Muscle of leg (tissue), 11 donors: Measurements from ENCODE around the gene ITGAD. TPM values are rescaled to one million over a fixed set of nuclear protein-coding genes. Genes with fewer than 3 reads are reported as not detected.

Source experiments
- DNase-seq: peaks from one replicate; pipeline ENCODE4 v3.0.0; 2013
- H3K27ac ChIP-seq: one replicate; pipeline ENCODE4 v1.5.1; 2013; ENCODE audit warnings: mild to moderate bottlenecking, low read length, control low read depth
- H3K27me3 ChIP-seq: one replicate; pipeline ENCODE4 v1.6.1; 2013; ENCODE audit warnings: low read length; ENCODE audit not compliant: control insufficient read depth, insufficient read depth
- H3K36me3 ChIP-seq: one replicate; pipeline ENCODE4 v1.6.1; 2013; ENCODE audit warnings: low read length; ENCODE audit not compliant: control insufficient read depth, insufficient read depth
- H3K4me1 ChIP-seq: one replicate; pipeline ENCODE4 v1.6.1; 2013; ENCODE audit warnings: low read length; ENCODE audit not compliant: control insufficient read depth, insufficient read depth
- H3K4me3 ChIP-seq: one replicate; pipeline ENCODE4 v1.5.1; 2013; ENCODE audit warnings: low read length, control low read depth
- H3K9me3 ChIP-seq: replicated peaks from 2 replicates; pipeline ENCODE4 v1.6.1; 2013; ENCODE audit warnings: low read depth, low read length; ENCODE audit not compliant: control insufficient read depth
- WGBS: methylation state at CpG from one replicate; pipeline ENCODE4 v1.1.5; 2013; ENCODE audit warnings: missing lambda C conversion rate; ENCODE audit not compliant: insufficient coverage; 5-methylcytosine and 5-hydroxymethylcytosine counted together
- polyA plus RNA-seq, 8 donors: library from polyadenylated mRNA; unstranded; fragments of 120-200 nt; gene quantifications; one replicate each; pipeline versions ENCODE4 v1.2.1 to v1.2.3, GENCODE V29; 2013; ENCODE audit warnings: inconsistent platforms in 1 of 8, low replicate concordance in 1 of 8; ENCODE audit not compliant: insufficient read length in 8 of 8, insufficient read depth in 1 of 8
- total RNA-seq: library from RNA; stranded (reverse); fragments of 120-200 nt; gene quantifications from one replicate; pipeline ENCODE4 v1.2.4, GENCODE V29; 2013

The ITGAD gene
- total and polyA plus RNA-seq, 9 donors: 0.04 to 1.1 (median 0.45) TPM

DNA sequence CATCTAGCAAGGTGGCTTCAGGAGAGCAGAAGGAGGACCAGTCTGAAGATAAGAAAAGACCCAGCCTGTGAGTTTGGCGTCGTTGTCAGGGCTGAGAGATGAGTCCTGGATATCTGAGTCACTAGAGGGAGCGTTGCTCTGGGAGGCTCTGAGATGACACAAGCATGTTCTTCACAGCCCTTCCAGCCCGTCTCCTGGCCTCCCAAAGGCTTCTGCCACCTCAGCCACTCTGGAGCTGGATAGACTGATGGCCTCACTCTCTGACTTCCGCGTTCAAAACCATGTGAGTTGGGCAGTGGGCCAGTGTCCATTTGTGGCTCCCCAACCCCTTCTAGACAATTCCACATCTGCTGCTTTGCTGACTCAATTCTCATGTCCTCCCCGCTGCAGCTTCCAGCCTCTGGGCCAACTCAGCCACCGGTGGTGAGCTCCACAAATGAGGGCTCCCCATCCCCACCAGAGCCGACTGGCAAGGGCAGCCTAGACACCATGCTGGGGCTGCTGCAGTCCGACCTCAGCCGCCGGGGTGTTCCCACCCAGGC is 81.1 kb downstream of the ITGAD start:
- Histone ChIP-seq H3K27me3 (no peaks in the 10 kb centered on the region), H3K36me3 (peaks cover 56% of the 10 kb centered on the region), H3K27ac (no peak overlapping the region), H3K4me3 (no peak overlapping the region), H3K4me1 (peaks cover 47% of the 10 kb centered on the region), H3K9me3 (no peaks in the 10 kb centered on the region)
- 66% methylated on average over 9 of the region's 12 CpGs for WGBS
- peak; percentile 62 for DNase-seq

- no peaks in the 10 kb centered on the region for H3K9me3 ChIP-seq
- peaks cover 58% of the 10 kb centered on the region for H3K36me3 ChIP-seq
- peaks cover 47% of the 10 kb centered on the region for H3K4me1 ChIP-seq
- WGBS: 89% methylated on average over 3 of the region's 12 CpGs
- no peaks in the 10 kb centered on the region for H3K27me3 ChIP-seq
- no peak overlapping the region for H3K27ac ChIP-seq
- DNase-seq: no peak
- H3K4me3 ChIP-seq: no peak overlapping the region
Measured at GRCh38 chr16:31474773-31475738, 81.9 kb downstream of the ITGAD start.

GRCh38 chr16:31475946-31476302 is 82.8 kb downstream of the ITGAD start:
- peaks cover 58% of the 10 kb centered on the region for H3K36me3 ChIP-seq
- peaks cover 52% of the 10 kb centered on the region for H3K4me1 ChIP-seq
- no peak for DNase-seq
- H3K27ac ChIP-seq: no peak overlapping the region
- H3K4me3 ChIP-seq: no peak overlapping the region
- no peaks in the 10 kb centered on the region for H3K9me3 ChIP-seq
- no peaks in the 10 kb centered on the region for H3K27me3 ChIP-seq
- 69% methylated on average over 24 of the region's 26 CpGs for WGBS

Other genes with a start within 250 kb of the ITGAD start
- 2.3 TPM for gene PRSS36, start 243.3 kb upstream of the ITGAD start, total RNA-seq
- 1 to 10 TPM in 6 of 8 donors, under 1 TPM in 2; 0.55 to 2.6 (median 1.6) TPM for gene PRSS36, start 243.3 kb upstream of the ITGAD start, polyA plus RNA-seq
- gene FUS, start 213.2 kb upstream of the ITGAD start, total RNA-seq: 35.6 TPM
- 100 to 1,000 TPM; 413 to 585 (median 491) TPM for gene FUS, start 213.2 kb upstream of the ITGAD start, polyA plus RNA-seq
- gene PYCARD, start 190.6 kb upstream of the ITGAD start, total RNA-seq: 9.4 TPM
- gene PYCARD, start 190.6 kb upstream of the ITGAD start, polyA plus RNA-seq: 10 to 100 TPM in 2 of 8 donors, 1 to 10 TPM in 6; 5.9 to 10.9 (median 8.3) TPM
- 55.5 TPM for gene TRIM72, start 179.2 kb upstream of the ITGAD start, total RNA-seq
- gene TRIM72, start 179.2 kb upstream of the ITGAD start, polyA plus RNA-seq: 10 to 100 TPM; 47.7 to 83.0 (median 59.7) TPM
- not detected for gene PYDC1, start 176.2 kb upstream of the ITGAD start, total RNA-seq
- 1 to 10 TPM in 2 of 8 donors, under 1 TPM in 5, not detected in 1; 0.37 to 2.0 (median 0.84) TPM for gene PYDC1, start 176.2 kb upstream of the ITGAD start, polyA plus RNA-seq
- 3.4 TPM for gene ITGAM, start 133.4 kb upstream of the ITGAD start, total RNA-seq
- 1 to 10 TPM; 3.0 to 4.5 (median 4.0) TPM for gene ITGAM, start 133.4 kb upstream of the ITGAD start, polyA plus RNA-seq
- 0.35 TPM for gene ITGAX, start 38.2 kb upstream of the ITGAD start, total RNA-seq
- gene ITGAX, start 38.2 kb upstream of the ITGAD start, polyA plus RNA-seq: 1 to 10 TPM in 3 of 8 donors, under 1 TPM in 5; 0.43 to 1.7 (median 0.77) TPM
- gene COX6A2, start 35.0 kb downstream of the ITGAD start, total RNA-seq: 131 TPM
- gene COX6A2, start 35.0 kb downstream of the ITGAD start, polyA plus RNA-seq: 100 to 1,000 TPM; 174 to 387 (median 282) TPM
- 1.2 TPM for gene ZNF843, start 49.5 kb downstream of the ITGAD start, total RNA-seq
- 1 to 10 TPM; 2.3 to 3.4 (median 3.0) TPM for gene ZNF843, start 49.5 kb downstream of the ITGAD start, polyA plus RNA-seq
- 6.3 TPM for gene ARMC5, start 66.2 kb downstream of the ITGAD start, total RNA-seq
- 10 to 100 TPM in 3 of 8 donors, 1 to 10 TPM in 5; 8.5 to 10.8 (median 9.1) TPM for gene ARMC5, start 66.2 kb downstream of the ITGAD start, polyA plus RNA-seq
- gene TGFB1I1, start 78.8 kb downstream of the ITGAD start, total RNA-seq: 29.9 TPM
- 100 to 1,000 TPM in 1 of 8 donors, 10 to 100 TPM in 7; 67.1 to 127 (median 86.0) TPM for gene TGFB1I1, start 78.8 kb downstream of the ITGAD start, polyA plus RNA-seq
- gene SLC5A2, start 89.8 kb downstream of the ITGAD start, total RNA-seq: 0.44 TPM
- 10 to 100 TPM in 2 of 8 donors, 1 to 10 TPM in 6; 6.3 to 11.6 (median 8.8) TPM for gene SLC5A2, start 89.8 kb downstream of the ITGAD start, polyA plus RNA-seq
- 34.7 TPM for gene RUSF1, start 115.1 kb downstream of the ITGAD start, total RNA-seq
- 10 to 100 TPM; 43.7 to 57.8 (median 50.1) TPM for gene RUSF1, start 115.1 kb downstream of the ITGAD start, polyA plus RNA-seq
- 19.2 TPM for gene AHSP, start 134.6 kb downstream of the ITGAD start, total RNA-seq
- gene AHSP, start 134.6 kb downstream of the ITGAD start, polyA plus RNA-seq: 10 to 100 TPM in 5 of 8 donors, 1 to 10 TPM in 3; 6.7 to 22.8 (median 17.4) TPM